Activated T-helper 17 cell treated with anti-CD3 and anti-CD28 coated beads, Interleukin-2, amount 50 U/mL, for 72 hours (primary cell): ENCODE measurements around the gene NPY4R2. TPM values are rescaled to one million over a fixed set of nuclear protein-coding genes. Genes with fewer than 3 reads are reported as not detected.
"Not testable (repeated sequence)": the region's sequence is repeated elsewhere in the genome, so short reads cannot be mapped to it uniquely, and the experiment has no call there.

Experiments
- ATAC-seq: fragments of 150-1000 bp; cut with Tn5 transposase; replicated peaks from 2 replicates; pipeline ENCODE4 v1.10.0; 2021; ENCODE audit warnings: mild to moderate bottlenecking, moderate library complexity
- H3K27ac Mint-ChIP-seq: one replicate; pipeline ENCODE4 v1.8.0; 2022; ENCODE audit warnings: mixed read lengths
- H3K27me3 Mint-ChIP-seq: one replicate; pipeline ENCODE4 v1.8.0; 2022; ENCODE audit warnings: mixed read lengths
- H3K36me3 Mint-ChIP-seq: one replicate; pipeline ENCODE4 v1.8.0; 2022; ENCODE audit warnings: low read depth, mild to moderate bottlenecking, mixed read lengths
- H3K4me1 Mint-ChIP-seq: one replicate; pipeline ENCODE4 v1.8.0; 2022; ENCODE audit warnings: mixed read lengths
- H3K4me3 Mint-ChIP-seq: one replicate; pipeline ENCODE4 v1.8.0; 2022; ENCODE audit warnings: mild to moderate bottlenecking, mixed read lengths
- H3K9me3 Mint-ChIP-seq: one replicate; pipeline ENCODE4 v1.8.0; 2022; ENCODE audit warnings: mixed read lengths
- total RNA-seq, 2 donors: library from RNA; stranded (reverse); gene quantifications; one replicate each; pipeline ENCODE4 v1.2.3, GENCODE V29; 2022

NPY4R2 gene
- total RNA-seq: not detected

GRCh38 chr10:47918475-47918874 lies at the start of gene NPY4R2:
Gene NPY4R2 (plus strand): TSS chr10:47918662. CDS start chr10:47921988, 3,326 bp downstream.
- H3K27ac Mint-ChIP-seq, H3K9me3 Mint-ChIP-seq, H3K27me3 Mint-ChIP-seq, H3K4me1 Mint-ChIP-seq, H3K4me3 Mint-ChIP-seq, H3K36me3 Mint-ChIP-seq, ATAC-seq: not testable (repeated sequence)

GRCh38 chr10:47870887-47871286 lies 47.6 kb upstream of the NPY4R2 start:
- H3K27me3 Mint-ChIP-seq, H3K4me3 Mint-ChIP-seq, H3K27ac Mint-ChIP-seq, ATAC-seq, H3K4me1 Mint-ChIP-seq, H3K9me3 Mint-ChIP-seq, H3K36me3 Mint-ChIP-seq: not testable (repeated sequence)

- not testable (repeated sequence) for H3K9me3 Mint-ChIP-seq, H3K36me3 Mint-ChIP-seq, ATAC-seq, H3K27ac Mint-ChIP-seq, H3K4me3 Mint-ChIP-seq, H3K27me3 Mint-ChIP-seq, H3K4me1 Mint-ChIP-seq
These were observed 46.8 kb upstream of the NPY4R2 start for GRCh38 chr10:47871485-47872180.

GRCh38 chr10:47872236-47872635 lies 46.2 kb upstream of the NPY4R2 start:
- H3K27me3 Mint-ChIP-seq, H3K27ac Mint-ChIP-seq, H3K4me3 Mint-ChIP-seq, H3K36me3 Mint-ChIP-seq, H3K4me1 Mint-ChIP-seq, H3K9me3 Mint-ChIP-seq, ATAC-seq: not testable (repeated sequence)

GRCh38 chr10:47884239-47884638 lies 34.2 kb upstream of the NPY4R2 start:
- not testable (repeated sequence) for H3K36me3 Mint-ChIP-seq, ATAC-seq, H3K4me1 Mint-ChIP-seq, H3K9me3 Mint-ChIP-seq, H3K27ac Mint-ChIP-seq, H3K27me3 Mint-ChIP-seq, H3K4me3 Mint-ChIP-seq

GRCh38 chr10:47884934-47885333 lies 33.5 kb upstream of the NPY4R2 start:
- H3K27me3 Mint-ChIP-seq, H3K9me3 Mint-ChIP-seq, ATAC-seq, H3K36me3 Mint-ChIP-seq, H3K4me1 Mint-ChIP-seq, H3K27ac Mint-ChIP-seq, H3K4me3 Mint-ChIP-seq: not testable (repeated sequence)

GRCh38 chr10:47886356-47886755 lies 32.1 kb upstream of the NPY4R2 start:
- H3K4me1 Mint-ChIP-seq, H3K4me3 Mint-ChIP-seq, H3K9me3 Mint-ChIP-seq, H3K27me3 Mint-ChIP-seq, H3K36me3 Mint-ChIP-seq, ATAC-seq, H3K27ac Mint-ChIP-seq: not testable (repeated sequence)

- H3K36me3 Mint-ChIP-seq, H3K27ac Mint-ChIP-seq, H3K9me3 Mint-ChIP-seq, ATAC-seq, H3K4me3 Mint-ChIP-seq, H3K27me3 Mint-ChIP-seq, H3K4me1 Mint-ChIP-seq: not testable (repeated sequence)
These were observed 31.6 kb upstream of the NPY4R2 start for GRCh38 chr10:47886827-47887226.

GRCh38 chr10:47890737-47891136 lies 27.7 kb upstream of the NPY4R2 start:
- H3K9me3 Mint-ChIP-seq, H3K27ac Mint-ChIP-seq, ATAC-seq, H3K36me3 Mint-ChIP-seq, H3K4me1 Mint-ChIP-seq, H3K4me3 Mint-ChIP-seq, H3K27me3 Mint-ChIP-seq: not testable (repeated sequence)

- not testable (repeated sequence) for H3K9me3 Mint-ChIP-seq, H3K27me3 Mint-ChIP-seq, H3K27ac Mint-ChIP-seq, H3K4me1 Mint-ChIP-seq, H3K4me3 Mint-ChIP-seq, H3K36me3 Mint-ChIP-seq, ATAC-seq
These were observed 25.8 kb upstream of the NPY4R2 start for GRCh38 chr10:47892494-47893261.

GRCh38 chr10:47894571-47894970 lies 23.9 kb upstream of the NPY4R2 start:
- H3K36me3 Mint-ChIP-seq, H3K27ac Mint-ChIP-seq, H3K4me1 Mint-ChIP-seq, H3K9me3 Mint-ChIP-seq, H3K4me3 Mint-ChIP-seq, H3K27me3 Mint-ChIP-seq, ATAC-seq: not testable (repeated sequence)

- H3K36me3 Mint-ChIP-seq, H3K4me1 Mint-ChIP-seq, ATAC-seq, H3K4me3 Mint-ChIP-seq, H3K27ac Mint-ChIP-seq, H3K9me3 Mint-ChIP-seq, H3K27me3 Mint-ChIP-seq: not testable (repeated sequence)
These were observed 20.6 kb upstream of the NPY4R2 start for GRCh38 chr10:47897813-47898212.

GRCh38 chr10:47909333-47909732 lies 9.1 kb upstream of the NPY4R2 start:
- ATAC-seq, H3K36me3 Mint-ChIP-seq, H3K4me3 Mint-ChIP-seq, H3K9me3 Mint-ChIP-seq, H3K27me3 Mint-ChIP-seq, H3K4me1 Mint-ChIP-seq, H3K27ac Mint-ChIP-seq: not testable (repeated sequence)

- H3K36me3 Mint-ChIP-seq, ATAC-seq, H3K4me1 Mint-ChIP-seq, H3K9me3 Mint-ChIP-seq, H3K27ac Mint-ChIP-seq, H3K27me3 Mint-ChIP-seq, H3K4me3 Mint-ChIP-seq: not testable (repeated sequence)
These were observed 8.0 kb upstream of the NPY4R2 start for GRCh38 chr10:47910486-47910885.

- not testable (repeated sequence) for H3K4me3 Mint-ChIP-seq, H3K36me3 Mint-ChIP-seq, H3K27me3 Mint-ChIP-seq, H3K9me3 Mint-ChIP-seq, ATAC-seq, H3K4me1 Mint-ChIP-seq, H3K27ac Mint-ChIP-seq
These were observed 4.4 kb upstream of the NPY4R2 start for GRCh38 chr10:47914052-47914451.
